Vagina (tissue), 2 donors: ENCODE results near the gene PERM1.

Experiments used
- POLR2A ChIP-seq, 2 donors: fragments of 450-650 bp; IDR thresholded peaks; one replicate each; pipeline ENCODE4 v1.6.1; 2017; ENCODE audit warnings: antibody characterized with exemption in 2 of 2, mild to moderate bottlenecking in 2 of 2, moderate library complexity in 2 of 2
- POLR2AphosphoS5 ChIP-seq, 2 donors: sonication (generic); formaldehyde crosslinking; IDR thresholded peaks; one replicate each; pipeline ENCODE4 v1.9.0; 2017; ENCODE audit warnings: antibody characterized with exemption in 2 of 2, mild to moderate bottlenecking in 2 of 2, low read depth in 1 of 2; ENCODE audit not compliant: insufficient read depth in 1 of 2
- TF ChIP-seq, protein P1 (sequence below), 3 experiments: fragments of 450-650 bp in 2 of 3; fragments of 200-600 bp in 1 of 3; sonication (generic) in 1 of 3; IDR thresholded peaks; one replicate each; pipeline ENCODE4 v1.5.1; 2017 to 2019; ENCODE audit warnings: antibody characterized with exemption in 3 of 3, mild to moderate bottlenecking in 2 of 3, moderate library complexity in 2 of 3

DNA sequence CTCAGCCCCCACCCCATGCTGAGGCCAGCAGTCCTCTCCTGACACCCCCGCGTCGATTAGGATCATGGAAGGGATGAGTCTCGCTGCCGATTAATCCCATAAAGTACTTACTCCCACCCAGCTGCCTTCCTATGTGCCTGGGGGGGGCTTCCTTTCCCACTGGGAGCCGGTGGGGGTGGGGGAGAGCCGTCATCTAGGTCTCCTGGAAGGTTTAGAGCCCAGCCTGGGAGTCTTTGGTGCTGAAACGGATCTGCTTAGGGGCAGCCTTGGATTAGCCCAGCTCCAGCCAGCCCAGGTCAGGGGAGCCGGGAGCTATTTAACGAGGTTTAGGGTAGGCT is 48.3 kb downstream of the PERM1 start:
- TF ChIP-seq, protein P1, sequence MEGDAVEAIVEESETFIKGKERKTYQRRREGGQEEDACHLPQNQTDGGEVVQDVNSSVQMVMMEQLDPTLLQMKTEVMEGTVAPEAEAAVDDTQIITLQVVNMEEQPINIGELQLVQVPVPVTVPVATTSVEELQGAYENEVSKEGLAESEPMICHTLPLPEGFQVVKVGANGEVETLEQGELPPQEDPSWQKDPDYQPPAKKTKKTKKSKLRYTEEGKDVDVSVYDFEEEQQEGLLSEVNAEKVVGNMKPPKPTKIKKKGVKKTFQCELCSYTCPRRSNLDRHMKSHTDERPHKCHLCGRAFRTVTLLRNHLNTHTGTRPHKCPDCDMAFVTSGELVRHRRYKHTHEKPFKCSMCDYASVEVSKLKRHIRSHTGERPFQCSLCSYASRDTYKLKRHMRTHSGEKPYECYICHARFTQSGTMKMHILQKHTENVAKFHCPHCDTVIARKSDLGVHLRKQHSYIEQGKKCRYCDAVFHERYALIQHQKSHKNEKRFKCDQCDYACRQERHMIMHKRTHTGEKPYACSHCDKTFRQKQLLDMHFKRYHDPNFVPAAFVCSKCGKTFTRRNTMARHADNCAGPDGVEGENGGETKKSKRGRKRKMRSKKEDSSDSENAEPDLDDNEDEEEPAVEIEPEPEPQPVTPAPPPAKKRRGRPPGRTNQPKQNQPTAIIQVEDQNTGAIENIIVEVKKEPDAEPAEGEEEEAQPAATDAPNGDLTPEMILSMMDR (IDR thresholded peaks at IDR 0.05), result no peak
- TF ChIP-seq POLR2AphosphoS5 (IDR thresholded peaks at IDR 0.05; ENCODE audit: insufficient read depth in 1 of 2, low read depth in 1 of 2) (no peak), POLR2A (IDR thresholded peaks at IDR 0.05) (no peak)
